GM04504 (cell line): Measurements from ENCODE around the gene ETS1.

Experiments
- DNase-seq: peaks from one replicate; pipeline ENCODE4 v3.0.0-alpha.2; 2012; ENCODE audit warnings: low read depth

The ETS1 gene

GRCh38 chr11:128424271-128424711, 163.1 kb downstream of the ETS1 start:
- no peak for DNase-seq

GRCh38 chr11:128422576-128423370, 164.6 kb downstream of the ETS1 start:
- DNase-seq, result no peak

GRCh38 chr11:128421577-128422330, 165.6 kb downstream of the ETS1 start:
- no peak for DNase-seq

GRCh38 chr11:128420951-128421350, 166.4 kb downstream of the ETS1 start:
- no peak for DNase-seq

GRCh38 chr11:128420265-128420664, 167.1 kb downstream of the ETS1 start:
- no peak for DNase-seq

- no peak for DNase-seq
Measured at GRCh38 chr11:128419012-128419767, 168.2 kb downstream of the ETS1 start.

GRCh38 chr11:128417607-128418324, 169.6 kb downstream of the ETS1 start:
- peak; percentile 77 for DNase-seq

DNA sequence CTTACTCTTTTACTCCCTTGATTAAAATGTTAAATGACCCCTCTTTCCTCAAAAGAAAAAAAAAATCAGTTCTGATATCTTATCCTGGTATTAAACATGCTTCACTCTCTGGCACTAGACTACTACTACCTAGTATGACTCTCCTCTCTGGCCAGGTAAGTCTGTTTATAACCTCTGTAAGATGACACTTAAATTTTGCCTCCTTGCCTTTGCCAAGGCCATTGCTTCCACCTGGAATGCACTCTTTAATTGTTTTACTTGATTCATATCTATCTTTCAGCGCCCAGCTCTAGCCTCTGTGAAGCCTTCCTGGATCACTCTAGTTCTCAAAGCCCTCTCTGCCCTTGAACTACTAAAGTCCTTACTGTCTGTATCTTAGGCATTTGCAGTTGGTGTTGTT, 170.4 kb downstream of the ETS1 start:
- DNase-seq, result no peak

DNA sequence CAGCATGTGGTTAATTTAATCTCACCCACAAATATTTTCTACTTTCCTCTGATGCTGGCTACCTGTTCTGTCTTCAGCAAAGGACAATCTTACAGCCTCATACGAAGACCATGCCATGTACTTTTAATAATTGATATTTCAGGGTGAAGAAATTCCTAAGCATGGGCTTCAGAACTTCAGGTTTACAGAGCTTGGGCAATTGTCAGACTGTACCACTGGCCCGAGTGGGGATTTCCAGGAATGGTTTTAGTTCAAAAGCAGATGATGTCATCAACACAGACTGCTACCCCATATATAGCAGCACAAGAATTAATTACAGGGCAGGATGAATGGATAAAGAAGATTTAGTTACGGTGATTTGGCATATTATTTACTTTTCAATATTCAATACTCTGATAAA, 171.8 kb downstream of the ETS1 start:
- DNase-seq, result no peak

DNA sequence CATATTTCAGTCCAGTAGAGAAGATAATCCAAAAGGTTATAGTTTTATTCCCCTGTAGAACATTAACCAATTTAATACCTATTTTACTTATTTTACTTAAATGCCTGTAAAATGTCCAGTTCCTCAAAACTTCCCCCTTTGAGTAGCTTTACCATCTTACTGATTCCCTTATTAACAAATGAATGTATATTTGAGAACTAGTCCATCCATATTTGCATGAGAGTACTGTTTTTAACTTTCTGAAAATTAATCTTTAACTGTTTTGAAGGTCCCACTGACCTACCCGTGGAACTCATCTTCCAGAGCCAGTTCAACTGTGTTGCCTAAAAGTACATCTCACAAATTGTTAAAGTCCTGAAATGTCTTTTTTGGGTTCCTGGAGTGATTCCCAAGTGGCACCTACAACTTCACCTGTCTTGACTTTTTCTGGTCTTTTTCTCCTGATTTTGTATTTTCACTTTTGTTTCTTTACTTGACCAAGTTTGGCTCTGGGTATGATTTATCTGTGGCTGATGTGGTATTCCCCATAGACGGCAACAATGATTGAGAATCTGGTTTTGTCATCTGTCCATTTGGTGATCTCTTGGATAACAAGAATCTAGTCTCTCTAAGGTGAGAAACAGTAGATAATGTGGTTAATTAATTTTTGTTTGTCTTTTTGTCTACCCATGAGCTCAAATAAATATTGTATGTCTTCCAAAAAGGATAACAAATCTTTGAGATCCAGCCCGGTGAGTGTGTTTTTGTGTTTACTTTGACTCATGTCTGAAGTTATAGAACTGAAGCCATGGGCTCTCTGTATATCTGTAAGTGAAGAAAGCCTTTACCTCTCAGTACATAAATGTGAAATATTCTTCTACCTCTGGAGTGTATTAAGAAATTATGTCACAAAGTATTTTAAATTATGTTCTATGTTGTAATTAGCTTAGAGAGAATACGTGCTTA, 174.2 kb downstream of the ETS1 start:
- DNase-seq, result no peak

- no peak for DNase-seq
Measured at GRCh38 chr11:128411812-128412211, 175.5 kb downstream of the ETS1 start.

DNA sequence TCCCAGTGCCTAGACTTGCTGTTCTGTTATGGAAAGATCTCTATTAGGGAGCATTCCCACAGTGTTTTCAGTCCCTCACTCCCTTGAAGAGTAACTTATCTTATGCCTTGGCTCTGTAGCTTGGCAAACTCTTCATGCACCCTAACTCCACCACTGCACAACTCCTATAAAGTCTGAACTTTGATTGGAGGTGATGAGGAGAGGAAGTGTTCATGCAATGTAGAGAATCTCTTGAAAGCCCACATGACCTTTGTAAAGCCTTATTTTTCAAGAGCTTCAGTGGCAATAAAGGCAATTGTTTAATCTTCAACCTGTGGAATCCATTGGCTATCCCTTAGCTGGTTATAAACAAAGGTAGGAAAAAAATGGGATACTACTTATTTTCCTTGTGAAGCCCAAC, 176.2 kb downstream of the ETS1 start:
- DNase-seq, result no peak

GRCh38 chr11:128409476-128409875, 177.9 kb downstream of the ETS1 start:
- DNase-seq, result no peak
